GM12878 (cell line): Measurements from ENCODE around the gene FABP6.

ENCODE experiments used
- CBX5 ChIP-seq: sonication (generic); IDR thresholded peaks from 2 replicates; pipeline ENCODE4 v1.6.1; 2016; ENCODE audit warnings: low read depth, moderate library complexity, mild to moderate bottlenecking, inconsistent platforms
- CTCF ChIP-seq, 3 experiments: IDR thresholded peaks in 2 of 3; conservative IDR thresholded peaks in 1 of 3; 2 replicates each; pipeline ENCODE4 v1.5.1; 2011; ENCODE audit warnings: low read depth in 3 of 3, low read length in 3 of 3, mild to moderate bottlenecking in 3 of 3, control low read depth in 2 of 3, moderate library complexity in 2 of 3, inconsistent platforms in 1 of 3, mixed read lengths in 1 of 3; ENCODE audit not compliant: control insufficient read depth in 2 of 3, insufficient read depth in 1 of 3; ENCODE audit errors: extremely low read depth in 1 of 3
- POLR2A ChIP-seq: IDR thresholded peaks from 2 replicates; pipeline ENCODE4 v1.6.1; 2011; ENCODE audit warnings: low read depth, mild to moderate bottlenecking, low read length
- ZBTB33 ChIP-seq: fragments of 450-650 bp; IDR thresholded peaks from 2 replicates; pipeline ENCODE4 v1.6.1; 2017; ENCODE audit warnings: mild to moderate bottlenecking

GRCh38 chr5:160231783-160232342 lies 2.6 kb downstream of the FABP6 start:
- TF ChIP-seq POLR2A, result no peak
- TF ChIP-seq CTCF (IDR thresholded peaks at IDR 0.05 in 2 of 3, conservative IDR thresholded peaks at IDR 0.05 in 1 of 3; ENCODE audit: control insufficient read depth in 2 of 3, extremely low read depth in 1 of 3, insufficient read depth in 1 of 3, low read depth in 3 of 3, low read length in 3 of 3), result no peak
- TF ChIP-seq CBX5, result no peak
- TF ChIP-seq ZBTB33, result no peak
